CD4-positive, alpha-beta T cell treated with Interleukin-17A for 1 hour (primary cell): ENCODE data around the gene MIX23.

Source experiments
- DNase-seq: peaks from one replicate; pipeline ENCODE4 v3.0.0-alpha.2; 2020

Gene MIX23

GRCh38 chr3:122349171-122349570 is 33.9 kb downstream of the MIX23 start:
- DNase-seq = no peak

- no peak for DNase-seq
These were observed 39.4 kb downstream of the MIX23 start for GRCh38 chr3:122343654-122344053.

GRCh38 chr3:122342803-122343202 is 40.2 kb downstream of the MIX23 start:
- no peak for DNase-seq

GRCh38 chr3:122332551-122332950 is 50.5 kb downstream of the MIX23 start:
- DNase-seq = no peak

GRCh38 chr3:122331886-122332285 is 51.1 kb downstream of the MIX23 start:
- DNase-seq = no peak

GRCh38 chr3:122325769-122326168 is 57.3 kb downstream of the MIX23 start:
- DNase-seq = no peak

GRCh38 chr3:122324871-122325323 is 58.1 kb downstream of the MIX23 start, which contains the start of gene CSTA:
TSS of gene CSTA (plus strand) at chr3:122325248. CDS start at chr3:122325293, 45 bp downstream.
- DNase-seq = no peak

GRCh38 chr3:122322095-122323075 is 60.6 kb downstream of the MIX23 start:
- DNase-seq = peak; percentile 55

GRCh38 chr3:122318620-122319019 is 64.4 kb downstream of the MIX23 start:
- no peak for DNase-seq

GRCh38 chr3:122316368-122316767 is 66.7 kb downstream of the MIX23 start:
- no peak for DNase-seq

GRCh38 chr3:122315619-122316018 is 67.4 kb downstream of the MIX23 start:
- DNase-seq = no peak

GRCh38 chr3:122314228-122314876 is 68.7 kb downstream of the MIX23 start:
- no peak for DNase-seq

GRCh38 chr3:122313281-122313680 is 69.8 kb downstream of the MIX23 start:
- no peak for DNase-seq

- DNase-seq = no peak
These were observed 70.2 kb downstream of the MIX23 start for GRCh38 chr3:122312826-122313225.

- DNase-seq = no peak
These were observed 72.7 kb downstream of the MIX23 start for GRCh38 chr3:122310361-122310760.
